VCaP (cell line): ENCODE data around the gene TMEM176A.

Source experiments
- H3K27ac ChIP-seq: fragments of 450-650 bp; 2 replicates; pipeline ENCODE4 v1.5.1; 2017
- CTCF ChIP-seq: fragments of 450-650 bp; conservative IDR thresholded peaks from 2 replicates; pipeline ENCODE4 v1.5.1; 2017; ENCODE audit warnings: mild to moderate bottlenecking, moderate library complexity

The TMEM176A gene

DNA sequence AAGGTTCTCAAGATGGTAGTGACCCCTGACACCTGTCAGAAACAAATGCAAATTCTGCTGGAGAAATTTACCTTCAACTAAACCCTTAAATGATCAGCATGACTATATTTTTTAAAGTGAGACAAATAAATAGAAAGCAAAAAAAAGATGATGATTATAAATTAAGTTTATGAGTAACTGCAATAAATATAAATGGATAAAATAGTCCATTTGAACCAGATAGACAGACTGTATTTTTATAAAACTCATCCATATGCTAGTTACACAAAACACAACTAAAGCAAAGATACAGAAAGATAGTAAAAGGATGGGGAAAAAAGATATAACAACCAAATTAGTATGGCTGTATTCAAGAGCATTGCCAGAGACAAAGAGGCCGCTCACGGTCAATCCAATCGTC, 5.9 kb downstream of the TMEM176A start:
- H3K27ac ChIP-seq = no peak overlapping the region
- TF ChIP-seq CTCF = no peak

GRCh38 chr7:150806863-150807262, 6.3 kb downstream of the TMEM176A start:
- no peak overlapping the region for H3K27ac ChIP-seq
- TF ChIP-seq CTCF = no peak

DNA sequence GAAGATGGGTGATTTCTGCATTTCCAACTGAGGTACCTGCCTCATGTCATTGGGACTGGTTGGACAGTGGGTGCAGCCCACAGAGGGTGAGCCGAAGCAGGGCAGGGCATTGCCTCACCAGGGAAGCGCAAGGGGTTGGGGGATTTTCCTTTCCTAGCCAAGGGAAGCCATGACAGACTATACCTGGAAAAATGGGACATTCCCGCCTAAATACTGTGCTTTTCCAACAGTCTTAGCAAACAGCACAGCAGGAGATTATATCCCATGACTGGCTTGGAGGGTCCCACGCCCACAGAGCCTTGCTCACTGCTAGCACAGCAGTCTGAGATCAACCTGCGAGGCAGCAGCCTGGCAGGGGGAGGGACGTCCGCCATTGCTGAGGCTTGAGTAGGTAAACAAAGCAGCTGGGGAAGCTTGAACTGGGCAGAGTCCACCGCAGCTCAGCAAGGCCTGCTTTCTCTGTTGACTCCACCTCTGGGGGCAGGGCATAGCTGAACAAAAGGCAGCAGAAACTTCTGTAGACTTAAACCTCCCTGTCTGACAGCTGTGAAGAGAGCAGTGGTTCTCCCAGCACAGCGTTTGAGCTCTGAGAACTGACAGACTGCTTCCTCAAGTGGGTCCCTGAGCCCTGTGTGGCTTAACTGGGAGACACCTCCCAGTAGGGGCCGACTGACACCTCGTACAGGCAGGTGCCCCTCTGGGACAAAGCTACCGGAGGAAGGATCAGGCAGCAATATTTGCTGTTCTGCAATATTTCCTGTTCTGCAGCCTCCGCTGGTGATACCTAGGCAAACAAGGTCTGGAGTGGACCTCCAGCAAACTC, 7.3 kb downstream of the TMEM176A start:
- H3K27ac ChIP-seq = peak overlapping the region; percentile 59

- TF ChIP-seq CTCF = no peak
- H3K27ac ChIP-seq = no peak overlapping the region
These were observed 13.9 kb downstream of the TMEM176A start for GRCh38 chr7:150814328-150815001.

- no peak for TF ChIP-seq CTCF
- H3K27ac ChIP-seq = no peak overlapping the region
These were observed 18.4 kb downstream of the TMEM176A start for GRCh38 chr7:150818971-150819370.

- no peak for TF ChIP-seq CTCF
- no peak overlapping the region for H3K27ac ChIP-seq
These were observed 19.6 kb downstream of the TMEM176A start for GRCh38 chr7:150820148-150820547.

DNA sequence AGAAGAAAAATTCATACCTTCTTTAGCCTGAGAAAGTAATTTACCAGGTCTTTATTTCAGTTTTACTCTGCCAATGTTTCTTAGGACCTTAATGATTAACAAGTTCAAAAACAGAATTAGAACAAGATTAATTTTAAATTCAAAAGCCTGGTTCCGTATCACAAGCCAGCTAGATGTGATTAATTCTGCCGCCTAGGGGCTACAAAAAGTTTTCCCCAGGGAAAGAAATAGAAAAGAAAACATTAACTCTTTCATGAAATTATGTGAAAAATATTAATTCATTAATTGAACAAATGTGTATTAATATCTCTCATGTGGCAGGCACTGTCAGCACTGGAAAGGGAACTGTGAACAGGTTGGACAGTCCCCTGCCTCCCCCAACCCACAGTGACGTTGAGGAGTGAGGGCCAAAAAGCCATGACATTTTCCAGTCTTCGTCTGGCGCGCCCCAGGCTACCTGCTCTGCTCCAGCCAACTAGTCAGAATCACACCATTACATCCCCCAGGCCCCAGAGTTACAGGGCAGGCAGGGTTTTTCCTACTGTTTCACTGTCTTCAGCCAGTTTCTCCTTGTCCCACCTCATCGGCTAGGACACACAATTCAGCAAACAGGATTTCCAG, 20.1 kb downstream of the TMEM176A start:
- H3K27ac ChIP-seq = no peak overlapping the region
- no peak for TF ChIP-seq CTCF
